Amniotic epithelial cell (primary cell): ENCODE data around the gene DHX35.

Experiments
- DNase-seq: peaks from one replicate; pipeline ENCODE4 v3.0.0-alpha.2; 2010; ENCODE audit warnings: low read depth

DHX35 gene

GRCh38 chr20:39066471-39067242 is 104.5 kb downstream of the DHX35 start:
- no peak for DNase-seq

- peak; percentile 40 for DNase-seq
Measured at GRCh38 chr20:39067526-39068216, 105.5 kb downstream of the DHX35 start.

GRCh38 chr20:39069976-39070375 is 107.8 kb downstream of the DHX35 start:
- no peak for DNase-seq

GRCh38 chr20:39070484-39071231 is 108.5 kb downstream of the DHX35 start:
- DNase-seq, result no peak

- DNase-seq, result no peak
Measured at GRCh38 chr20:39072132-39072531, 110.0 kb downstream of the DHX35 start.

GRCh38 chr20:39072653-39073052 is 110.5 kb downstream of the DHX35 start:
- DNase-seq, result no peak

- DNase-seq, result no peak
Measured at GRCh38 chr20:39075731-39076130, 113.6 kb downstream of the DHX35 start.

- no peak for DNase-seq
Measured at GRCh38 chr20:39076958-39077357, 114.8 kb downstream of the DHX35 start.

GRCh38 chr20:39080326-39080725 is 118.2 kb downstream of the DHX35 start:
- DNase-seq, result no peak

- peak; percentile 63 for DNase-seq
Measured at GRCh38 chr20:39081255-39081654, 119.1 kb downstream of the DHX35 start.

- no peak for DNase-seq
Measured at GRCh38 chr20:39082622-39083398, 120.7 kb downstream of the DHX35 start.

GRCh38 chr20:39083761-39084160 is 121.6 kb downstream of the DHX35 start:
- no peak for DNase-seq

GRCh38 chr20:39089029-39089428 is 126.9 kb downstream of the DHX35 start:
- DNase-seq, result no peak
